ENCODE data around the gene C11orf68.

- no peak for TF ChIP-seq CTCF (IDR thresholded peaks at IDR 0.05)
- no peak for TF ChIP-seq POLR2A (IDR thresholded peaks at IDR 0.05)
Observed at GRCh38 chr11:65962141-65962564, 43.3 kb upstream of the C11orf68 start.
